Measurements from ENCODE around the gene ICAM3.

ICAM3 gene

GRCh38 chr19:10362259-10362658 lies 22.8 kb upstream of the ICAM3 start:
- TF ChIP-seq CTCF (IDR thresholded peaks at IDR 0.05; ENCODE audit: low read depth, low read length, poor library complexity, severe bottlenecking), result no peak
- no peak for TF ChIP-seq EZH2phosphoT487 (IDR thresholded peaks at IDR 0.05; ENCODE audit: borderline replicate concordance, low read length)
- H4K20me1 ChIP-seq (ENCODE audit: control insufficient read depth, insufficient read depth, low read depth, low read length), result no peaks in the 10 kb centered on the region
- H3K27me3 ChIP-seq (ENCODE audit: control insufficient read depth, low read length), result no peaks in the 10 kb centered on the region
- H3K36me3 ChIP-seq (ENCODE audit: control insufficient read depth, low read length), result peaks cover 71% of the 10 kb centered on the region
- H3K9me2 ChIP-seq (replicated peaks; ENCODE audit: control insufficient read depth, low read length), result no peaks in the 10 kb centered on the region
- no peaks in the 10 kb centered on the region for H3K79me2 ChIP-seq (ENCODE audit: control insufficient read depth, low read length)
- H3K27ac ChIP-seq (ENCODE audit: low read depth, low read length), result no peak overlapping the region
- H3K4me3 ChIP-seq (ENCODE audit: low read length), result no peak overlapping the region
- H3K4me2 ChIP-seq (ENCODE audit: low read length), result no peak overlapping the region
- no peaks in the 10 kb centered on the region for H3F3A ChIP-seq (ENCODE audit: control insufficient read depth, insufficient read depth)
- no peaks in the 10 kb centered on the region for H3K9me3 ChIP-seq (ENCODE audit: control insufficient read depth, insufficient read depth, low read length)
- H3K4me1 ChIP-seq (ENCODE audit: control insufficient read depth, low read length), result no peaks in the 10 kb centered on the region

- H3K4me2 ChIP-seq (ENCODE audit: low read length), result no peak overlapping the region
- no peaks in the 10 kb centered on the region for H3K27me3 ChIP-seq (ENCODE audit: control insufficient read depth, low read length)
- H3K4me3 ChIP-seq (ENCODE audit: low read length), result no peak overlapping the region
- H3K79me2 ChIP-seq (ENCODE audit: control insufficient read depth, low read length), result no peaks in the 10 kb centered on the region
- no peaks in the 10 kb centered on the region for H3K9me3 ChIP-seq (ENCODE audit: control insufficient read depth, insufficient read depth, low read length)
- H3K27ac ChIP-seq (ENCODE audit: low read depth, low read length), result no peak overlapping the region
- peaks cover 70% of the 10 kb centered on the region for H3K36me3 ChIP-seq (ENCODE audit: control insufficient read depth, low read length)
- H3F3A ChIP-seq (ENCODE audit: control insufficient read depth, insufficient read depth), result no peaks in the 10 kb centered on the region
- TF ChIP-seq EZH2phosphoT487 (IDR thresholded peaks at IDR 0.05; ENCODE audit: borderline replicate concordance, low read length), result no peak
- no peak for TF ChIP-seq CTCF (IDR thresholded peaks at IDR 0.05; ENCODE audit: low read depth, low read length, poor library complexity, severe bottlenecking)
- no peaks in the 10 kb centered on the region for H3K4me1 ChIP-seq (ENCODE audit: control insufficient read depth, low read length)
- H4K20me1 ChIP-seq (ENCODE audit: control insufficient read depth, insufficient read depth, low read depth, low read length), result no peaks in the 10 kb centered on the region
- H3K9me2 ChIP-seq (replicated peaks; ENCODE audit: control insufficient read depth, low read length), result no peaks in the 10 kb centered on the region
These were observed 22.2 kb upstream of the ICAM3 start for GRCh38 chr19:10361569-10362011.

GRCh38 chr19:10356431-10356830 lies 17.0 kb upstream of the ICAM3 start:
- no peaks in the 10 kb centered on the region for H3K9me2 ChIP-seq (replicated peaks; ENCODE audit: control insufficient read depth, low read length)
- no peak overlapping the region for H3K27ac ChIP-seq (ENCODE audit: low read depth, low read length)
- H4K20me1 ChIP-seq (ENCODE audit: control insufficient read depth, insufficient read depth, low read depth, low read length), result no peaks in the 10 kb centered on the region
- no peak overlapping the region for H3K4me3 ChIP-seq (ENCODE audit: low read length)
- no peaks in the 10 kb centered on the region for H3K4me1 ChIP-seq (ENCODE audit: control insufficient read depth, low read length)
- H3K4me2 ChIP-seq (ENCODE audit: low read length), result no peak overlapping the region
- TF ChIP-seq CTCF (IDR thresholded peaks at IDR 0.05; ENCODE audit: low read depth, low read length, poor library complexity, severe bottlenecking), result no peak
- no peak for TF ChIP-seq EZH2phosphoT487 (IDR thresholded peaks at IDR 0.05; ENCODE audit: borderline replicate concordance, low read length)
- H3K36me3 ChIP-seq (ENCODE audit: control insufficient read depth, low read length), result peaks cover 61% of the 10 kb centered on the region
- H3K79me2 ChIP-seq (ENCODE audit: control insufficient read depth, low read length), result no peaks in the 10 kb centered on the region
- H3F3A ChIP-seq (ENCODE audit: control insufficient read depth, insufficient read depth), result no peaks in the 10 kb centered on the region
- H3K27me3 ChIP-seq (ENCODE audit: control insufficient read depth, low read length), result no peaks in the 10 kb centered on the region
- no peaks in the 10 kb centered on the region for H3K9me3 ChIP-seq (ENCODE audit: control insufficient read depth, insufficient read depth, low read length)
